Testis (tissue), 5 donors: Measurements from ENCODE around the gene EDIL3. TPM values are rescaled to one million over a fixed set of nuclear protein-coding genes. Genes with fewer than 3 reads are reported as not detected.
A peak's percentile ranks its signal among the peaks of the same experiment; 100 is the strongest.

Experiments
- DNase-seq: peaks from one replicate; pipeline ENCODE4 v3.0.0-alpha.2; 2019
- H3K27ac ChIP-seq, 2 donors: fragments of 200-600 bp; sonication (generic); one replicate each; pipeline ENCODE4 v1.5.1; 2019
- H3K27me3 ChIP-seq: fragments of 200-600 bp; sonication (generic); one replicate; pipeline ENCODE4 v1.5.1; 2019
- H3K36me3 ChIP-seq: fragments of 200-600 bp; sonication (generic); one replicate; pipeline ENCODE4 v1.5.1; 2017; ENCODE audit warnings: low read depth; ENCODE audit errors: missing control alignments
- H3K4me1 ChIP-seq: fragments of 200-600 bp; sonication (generic); one replicate; pipeline ENCODE4 v1.5.1; 2019
- H3K4me3 ChIP-seq, 2 donors: fragments of 200-600 bp; sonication (generic); one replicate each; pipeline ENCODE4 v1.5.1; 2017 to 2019
- H3K9me3 ChIP-seq: fragments of 200-600 bp; sonication (generic); one replicate; pipeline ENCODE4 v1.5.1; 2017
- CTCF ChIP-seq, 3 experiments: fragments of 450-650 bp in 2 of 3; fragments of 200-600 bp in 1 of 3; sonication (generic) in 1 of 3; IDR thresholded peaks; one replicate each; pipeline ENCODE4 v1.5.1; 2016 to 2019; ENCODE audit warnings: antibody characterized with exemption in 3 of 3, mild to moderate bottlenecking in 2 of 3, moderate library complexity in 1 of 3
- POLR2A ChIP-seq: fragments of 450-650 bp; IDR thresholded peaks from one replicate; pipeline ENCODE4 v1.6.1; 2017; ENCODE audit warnings: antibody characterized with exemption, mild to moderate bottlenecking, moderate library complexity
- WGBS, 2 donors: methylation state at CpG; one replicate each; pipeline ENCODE4 v1.1.5; 2018; 5-methylcytosine and 5-hydroxymethylcytosine counted together
- intact Hi-C: fragments of 100-400 bp; cut with DNase I; formaldehyde crosslinking; loops from one replicate; pipeline ENCODE4 v1.15.1; 2023; ENCODE audit warnings: low total_unique reads
- long read RNA-seq, 2 donors: transcript quantifications; one replicate each; lab custom pipeline, GENCODE V29; 2026
- polyA plus RNA-seq: library from polyadenylated mRNA; stranded (reverse); fragments of 350-450 nt; fragmentation: Illumina TruSeq; extraction: RNeasy Lipid Tissue Mini Kit (QIAGEN cat#74804); gene quantifications from one replicate; pipeline ENCODE4 v1.2.3, GENCODE V29; 2014; ENCODE audit warnings: low read depth, low replicate concordance; ENCODE audit not compliant: insufficient read depth
- total RNA-seq, 2 donors: library from RNA; depleted of rRNA; stranded (reverse); fragments of >200 nt; gene quantifications; one replicate each; pipeline ENCODE4 v1.2.3, GENCODE V29; 2016

The EDIL3 gene
- 1 to 10 TPM; 3.4 to 3.5 TPM for total RNA-seq
- 8.6 TPM for polyA plus RNA-seq
- long read RNA-seq, donor 1, full-length matches to known transcripts, result 2 of 2 reads
- long read RNA-seq, donor 1, partial matches to known transcripts, result 0 of 2 reads
- long read RNA-seq, donor 1, other reads (novel, unspliced or antisense), result 0 of 2 reads
- long read RNA-seq, donor 2, full-length matches to known transcripts, result 3 of 8 reads
- long read RNA-seq, donor 2, partial matches to known transcripts, result 5 of 8 reads
- long read RNA-seq, donor 2, other reads (novel, unspliced or antisense), result 0 of 8 reads

GRCh38 chr5:84384604-84385575 is at the start of gene EDIL3:
Gene EDIL3 (minus strand): TSS chr5:84384880. CDS start chr5:84384374, 506 bp downstream.
- Histone ChIP-seq H3K9me3 (no peaks in the 10 kb centered on the region), H3K27ac (peak within 1 kb of the TSS in 1 of 2 donors; percentile 53), H3K27me3 (no peaks in the 10 kb centered on the region), H3K4me3 (peak within 1 kb of the TSS; percentile 51 to 59), H3K4me1 (peaks cover 5% of the 10 kb centered on the region), H3K36me3 (no peaks in the 10 kb centered on the region)
- TF ChIP-seq POLR2A (no peak), CTCF (IDR thresholded peaks at IDR 0.05) (no peak)
- peak; percentile 47 for DNase-seq
- intact Hi-C loops, result no loop called here
- 1% methylated on average over 26 to 37 of the region's 54 CpGs for WGBS, 2 donors

- Histone ChIP-seq H3K27me3 (no peaks in the 10 kb centered on the region), H3K9me3 (no peaks in the 10 kb centered on the region), H3K36me3 (no peaks in the 10 kb centered on the region), H3K4me1 (no peaks in the 10 kb centered on the region), H3K4me3 (no peak overlapping the region), H3K27ac (no peak overlapping the region)
- 75 to 91% methylated on average over 1 of the region's 1 CpG for WGBS, 2 donors
- TF ChIP-seq CTCF (IDR thresholded peaks at IDR 0.05) (no peak), POLR2A (no peak)
- no peak for DNase-seq
- intact Hi-C loops, result no loop called here
These were observed 48.8 kb upstream of the EDIL3 start for GRCh38 chr5:84433461-84433860.

- TF ChIP-seq CTCF (IDR thresholded peaks at IDR 0.05), result no peak
- no peak for TF ChIP-seq POLR2A
- no peak overlapping the region for H3K4me3 ChIP-seq
- H3K36me3 ChIP-seq, result no peaks in the 10 kb centered on the region
- no peak overlapping the region for H3K27ac ChIP-seq
- no peaks in the 10 kb centered on the region for H3K4me1 ChIP-seq
- no peaks in the 10 kb centered on the region for H3K27me3 ChIP-seq
- no peaks in the 10 kb centered on the region for H3K9me3 ChIP-seq
- WGBS, 2 donors, result 80 to 86% methylated on average over 3 of the region's 3 CpGs
- intact Hi-C loops, result no loop called here
- DNase-seq, result no peak
These were observed 46.4 kb upstream of the EDIL3 start for GRCh38 chr5:84430863-84431663.

GRCh38 chr5:84430079-84430478 is 45.4 kb upstream of the EDIL3 start:
- Histone ChIP-seq H3K36me3 (no peaks in the 10 kb centered on the region), H3K9me3 (no peaks in the 10 kb centered on the region), H3K27me3 (no peaks in the 10 kb centered on the region), H3K4me1 (no peaks in the 10 kb centered on the region), H3K4me3 (no peak overlapping the region), H3K27ac (no peak overlapping the region)
- DNase-seq, result no peak
- intact Hi-C loops, result no loop called here
- TF ChIP-seq CTCF (IDR thresholded peaks at IDR 0.05) (no peak), POLR2A (no peak)
